ENCODE data around the gene MECP2.

The MECP2 gene

GRCh38 chrX:154036513-154036912 is 61.0 kb downstream of the MECP2 start:
- TF ChIP-seq, protein P1, sequence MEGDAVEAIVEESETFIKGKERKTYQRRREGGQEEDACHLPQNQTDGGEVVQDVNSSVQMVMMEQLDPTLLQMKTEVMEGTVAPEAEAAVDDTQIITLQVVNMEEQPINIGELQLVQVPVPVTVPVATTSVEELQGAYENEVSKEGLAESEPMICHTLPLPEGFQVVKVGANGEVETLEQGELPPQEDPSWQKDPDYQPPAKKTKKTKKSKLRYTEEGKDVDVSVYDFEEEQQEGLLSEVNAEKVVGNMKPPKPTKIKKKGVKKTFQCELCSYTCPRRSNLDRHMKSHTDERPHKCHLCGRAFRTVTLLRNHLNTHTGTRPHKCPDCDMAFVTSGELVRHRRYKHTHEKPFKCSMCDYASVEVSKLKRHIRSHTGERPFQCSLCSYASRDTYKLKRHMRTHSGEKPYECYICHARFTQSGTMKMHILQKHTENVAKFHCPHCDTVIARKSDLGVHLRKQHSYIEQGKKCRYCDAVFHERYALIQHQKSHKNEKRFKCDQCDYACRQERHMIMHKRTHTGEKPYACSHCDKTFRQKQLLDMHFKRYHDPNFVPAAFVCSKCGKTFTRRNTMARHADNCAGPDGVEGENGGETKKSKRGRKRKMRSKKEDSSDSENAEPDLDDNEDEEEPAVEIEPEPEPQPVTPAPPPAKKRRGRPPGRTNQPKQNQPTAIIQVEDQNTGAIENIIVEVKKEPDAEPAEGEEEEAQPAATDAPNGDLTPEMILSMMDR (conservative IDR thresholded peaks at IDR 0.05; ENCODE audit: low read length): no peak
- no peak overlapping the region for H3K4me3 ChIP-seq (ENCODE audit: low read length)
- DNase-seq (ENCODE audit: low read depth): no peak

DNA sequence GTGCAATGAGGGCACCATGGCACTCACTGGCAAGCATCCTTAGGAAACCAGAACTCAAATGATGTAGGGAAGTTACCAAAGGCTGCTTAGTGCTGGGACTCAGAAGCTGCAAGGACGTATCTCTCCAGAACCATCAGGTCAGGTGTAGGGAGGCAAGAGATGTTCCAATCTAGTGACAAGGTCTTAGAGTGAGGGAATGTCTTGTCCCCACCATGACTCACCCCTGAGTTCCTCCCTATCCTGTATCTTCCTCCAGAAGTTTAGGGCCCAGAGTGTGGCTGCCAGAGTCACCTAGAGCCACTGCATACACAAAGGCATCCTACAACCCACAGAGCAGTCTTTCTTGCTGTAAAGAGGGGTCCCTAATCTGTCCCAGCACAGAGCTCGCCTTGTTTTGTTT is 63.7 kb downstream of the MECP2 start:
- DNase-seq (ENCODE audit: low read depth): no peak
- TF ChIP-seq, protein P1 (conservative IDR thresholded peaks at IDR 0.05; ENCODE audit: low read length): no peak
- no peak overlapping the region for H3K4me3 ChIP-seq (ENCODE audit: low read length)

DNA sequence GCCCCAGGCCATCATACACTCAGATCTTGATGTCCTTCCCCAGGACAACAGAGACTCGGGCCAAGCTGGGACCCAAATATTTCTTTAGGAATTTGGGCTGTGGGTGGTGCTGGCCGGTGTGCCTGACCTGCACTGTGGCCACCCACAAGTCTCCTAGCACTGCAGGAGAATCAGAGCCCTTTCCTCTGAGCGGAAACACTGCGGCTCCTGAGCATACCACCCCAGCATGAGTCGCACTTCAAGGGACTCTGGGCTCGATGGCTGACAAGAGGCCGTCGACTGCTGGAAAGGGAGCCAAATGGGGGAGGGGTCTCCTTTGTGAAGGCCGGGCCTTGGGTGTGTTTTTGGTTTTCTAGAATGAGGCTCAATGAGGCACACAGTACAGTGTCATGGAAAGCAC is 64.9 kb downstream of the MECP2 start:
- no peak overlapping the region for H3K4me3 ChIP-seq (ENCODE audit: low read length)
- TF ChIP-seq, protein P1 (conservative IDR thresholded peaks at IDR 0.05; ENCODE audit: low read length): no peak
- DNase-seq (ENCODE audit: low read depth): no peak

DNA sequence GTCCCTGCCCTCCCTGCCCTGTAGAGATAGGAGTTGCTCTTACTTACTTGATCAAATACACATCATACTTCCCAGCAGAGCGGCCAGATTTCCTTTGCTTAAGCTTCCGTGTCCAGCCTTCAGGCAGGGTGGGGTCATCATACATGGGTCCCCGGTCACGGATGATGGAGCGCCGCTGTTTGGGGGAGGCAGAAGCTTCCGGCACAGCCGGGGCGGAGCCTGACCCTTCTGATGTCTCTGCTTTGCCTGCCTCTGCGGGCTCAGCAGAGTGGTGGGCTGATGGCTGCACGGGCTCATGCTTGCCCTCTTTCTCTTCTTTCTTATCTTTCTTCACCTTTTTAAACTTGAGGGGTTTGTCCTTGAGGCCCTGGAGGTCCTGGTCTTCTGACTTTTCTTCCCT is 65.4 kb downstream of the MECP2 start:
- no peak for DNase-seq (ENCODE audit: low read depth)
- TF ChIP-seq, protein P1 (conservative IDR thresholded peaks at IDR 0.05; ENCODE audit: low read length): no peak
- no peak overlapping the region for H3K4me3 ChIP-seq (ENCODE audit: low read length)

- no peak for DNase-seq (ENCODE audit: low read depth)
- no peak overlapping the region for H3K4me3 ChIP-seq (ENCODE audit: low read length)
- TF ChIP-seq, protein P1 (conservative IDR thresholded peaks at IDR 0.05; ENCODE audit: low read length): no peak
Measured at GRCh38 chrX:154030715-154031305, 66.7 kb downstream of the MECP2 start.

GRCh38 chrX:154030266-154030665 is 67.3 kb downstream of the MECP2 start:
- H3K4me3 ChIP-seq (ENCODE audit: low read length): no peak overlapping the region
- TF ChIP-seq, protein P1 (conservative IDR thresholded peaks at IDR 0.05; ENCODE audit: low read length): no peak
- DNase-seq (ENCODE audit: low read depth): no peak

GRCh38 chrX:154029439-154029838 is 68.1 kb downstream of the MECP2 start:
- DNase-seq (ENCODE audit: low read depth): no peak
- TF ChIP-seq, protein P1 (conservative IDR thresholded peaks at IDR 0.05; ENCODE audit: low read length): no peak
- no peak overlapping the region for H3K4me3 ChIP-seq (ENCODE audit: low read length)

All from AG10803 (cell line).